Measurements from ENCODE around the gene SUCO.

The SUCO gene

DNA sequence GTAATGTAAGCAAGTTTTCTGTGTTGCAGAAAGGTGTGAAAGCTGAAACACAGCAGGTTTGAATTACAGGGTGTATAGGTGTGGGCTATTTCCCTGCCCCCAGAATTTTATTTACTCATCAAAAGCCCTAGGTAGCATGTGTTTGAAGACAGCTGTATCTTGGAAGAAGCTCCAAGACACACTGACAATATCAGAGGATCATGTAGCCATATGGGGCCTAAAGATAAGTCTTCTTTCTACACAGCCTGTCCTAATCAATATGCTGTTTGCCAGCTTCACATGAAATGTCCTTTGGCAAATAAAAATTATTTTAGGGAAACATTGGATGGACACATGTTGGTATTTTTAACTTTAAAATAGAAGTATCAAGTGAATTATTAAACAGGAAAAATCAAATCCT lies 17.5 kb upstream of the SUCO start:
- DNase-seq (ENCODE audit: insufficient read length, low spot score) (no peak), FAIRE-seq (no peak)
- TF ChIP-seq, protein P1, sequence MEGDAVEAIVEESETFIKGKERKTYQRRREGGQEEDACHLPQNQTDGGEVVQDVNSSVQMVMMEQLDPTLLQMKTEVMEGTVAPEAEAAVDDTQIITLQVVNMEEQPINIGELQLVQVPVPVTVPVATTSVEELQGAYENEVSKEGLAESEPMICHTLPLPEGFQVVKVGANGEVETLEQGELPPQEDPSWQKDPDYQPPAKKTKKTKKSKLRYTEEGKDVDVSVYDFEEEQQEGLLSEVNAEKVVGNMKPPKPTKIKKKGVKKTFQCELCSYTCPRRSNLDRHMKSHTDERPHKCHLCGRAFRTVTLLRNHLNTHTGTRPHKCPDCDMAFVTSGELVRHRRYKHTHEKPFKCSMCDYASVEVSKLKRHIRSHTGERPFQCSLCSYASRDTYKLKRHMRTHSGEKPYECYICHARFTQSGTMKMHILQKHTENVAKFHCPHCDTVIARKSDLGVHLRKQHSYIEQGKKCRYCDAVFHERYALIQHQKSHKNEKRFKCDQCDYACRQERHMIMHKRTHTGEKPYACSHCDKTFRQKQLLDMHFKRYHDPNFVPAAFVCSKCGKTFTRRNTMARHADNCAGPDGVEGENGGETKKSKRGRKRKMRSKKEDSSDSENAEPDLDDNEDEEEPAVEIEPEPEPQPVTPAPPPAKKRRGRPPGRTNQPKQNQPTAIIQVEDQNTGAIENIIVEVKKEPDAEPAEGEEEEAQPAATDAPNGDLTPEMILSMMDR (IDR thresholded peaks at IDR 0.05; ENCODE audit: insufficient read depth, missing control alignments) = no peak

DNA sequence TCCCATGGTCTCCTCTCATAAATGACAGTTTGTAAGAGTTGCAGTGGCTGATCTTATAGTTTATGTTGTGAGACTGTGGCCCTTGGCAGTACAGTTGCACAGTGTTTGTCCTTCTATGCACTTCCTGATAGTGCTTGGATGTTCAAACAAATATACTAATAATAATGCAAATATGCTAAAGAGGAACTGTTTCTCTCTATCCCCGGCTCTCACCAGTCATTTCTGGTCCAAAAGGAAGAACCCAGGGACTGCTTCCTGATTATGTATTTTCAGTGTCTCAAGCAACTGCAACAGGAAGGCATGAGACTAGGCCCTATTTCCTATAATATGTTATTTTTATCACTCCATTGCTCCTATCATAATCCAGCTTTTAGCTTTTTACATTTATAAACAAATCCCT lies 17.0 kb upstream of the SUCO start:
- TF ChIP-seq, protein P1 (IDR thresholded peaks at IDR 0.05; ENCODE audit: insufficient read depth, missing control alignments) = no peak
- DNase-seq (ENCODE audit: insufficient read length, low spot score) = no peak
- no peak for FAIRE-seq

DNA sequence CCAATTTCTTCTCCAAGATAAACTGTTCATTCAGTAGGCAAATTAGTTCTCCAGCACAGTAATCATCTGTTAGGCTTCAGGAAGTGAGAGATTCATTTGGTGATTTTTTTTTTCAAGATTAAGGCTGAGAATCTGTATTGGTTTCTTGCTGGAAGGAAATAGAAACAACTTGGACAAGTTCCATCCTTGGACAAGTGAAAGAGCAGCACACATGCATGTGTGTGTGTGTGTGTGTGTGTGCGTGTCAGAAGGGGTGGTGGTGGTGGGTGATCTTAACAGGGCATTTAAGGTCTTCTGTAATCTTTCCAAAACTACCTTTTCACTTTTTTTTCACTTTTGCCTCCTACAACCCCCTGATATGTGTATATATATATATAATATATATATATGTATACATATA lies 15.9 kb upstream of the SUCO start:
- TF ChIP-seq, protein P1 (IDR thresholded peaks at IDR 0.05; ENCODE audit: insufficient read depth, missing control alignments) = no peak
- DNase-seq (ENCODE audit: insufficient read length, low spot score) = no peak
- FAIRE-seq = no peak

DNA sequence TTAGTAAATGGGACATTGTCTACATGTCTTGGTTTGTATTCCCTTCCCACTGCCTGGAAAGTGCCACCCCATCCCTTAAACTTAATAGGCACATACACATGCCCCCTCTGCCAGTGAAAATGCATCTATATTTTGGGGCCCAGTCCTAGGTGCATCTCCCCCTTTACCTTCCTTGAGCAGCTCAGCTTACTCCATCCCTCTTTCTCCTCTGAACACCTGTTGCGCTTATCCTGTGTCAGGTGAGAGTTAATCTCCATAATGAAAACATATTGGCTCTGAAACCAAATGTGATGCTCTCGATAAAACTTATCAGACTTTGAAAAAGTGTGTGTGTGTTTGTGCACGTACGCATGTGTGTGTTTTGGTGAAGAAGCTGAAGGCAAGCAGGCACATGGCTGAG lies 15.4 kb upstream of the SUCO start:
- no peak for FAIRE-seq
- TF ChIP-seq, protein P1 (IDR thresholded peaks at IDR 0.05; ENCODE audit: insufficient read depth, missing control alignments) = no peak
- DNase-seq (ENCODE audit: insufficient read length, low spot score) = no peak

DNA sequence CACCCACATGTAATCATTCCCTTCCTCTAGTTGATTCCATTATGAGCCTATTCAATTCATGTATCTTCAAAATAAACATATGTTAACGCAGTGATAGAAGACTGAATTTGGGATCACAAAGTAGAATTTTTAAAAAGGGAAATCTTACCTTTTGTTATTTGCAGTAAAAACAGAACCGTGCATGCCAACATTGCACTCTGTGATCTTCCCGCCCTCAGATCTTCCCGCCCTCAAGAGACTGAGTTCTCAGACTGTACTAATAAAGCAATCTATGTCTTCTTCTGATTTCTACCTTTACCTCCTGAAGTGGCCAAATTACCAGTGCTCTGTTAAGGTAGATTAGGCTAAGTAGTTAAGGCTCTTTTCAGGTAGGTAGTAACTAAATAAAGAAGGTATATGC lies 3.6 kb upstream of the SUCO start:
- DNase-seq (ENCODE audit: insufficient read length, low spot score) = no peak
- TF ChIP-seq, protein P1 (IDR thresholded peaks at IDR 0.05; ENCODE audit: insufficient read depth, missing control alignments) = no peak
- no peak for FAIRE-seq

DNA sequence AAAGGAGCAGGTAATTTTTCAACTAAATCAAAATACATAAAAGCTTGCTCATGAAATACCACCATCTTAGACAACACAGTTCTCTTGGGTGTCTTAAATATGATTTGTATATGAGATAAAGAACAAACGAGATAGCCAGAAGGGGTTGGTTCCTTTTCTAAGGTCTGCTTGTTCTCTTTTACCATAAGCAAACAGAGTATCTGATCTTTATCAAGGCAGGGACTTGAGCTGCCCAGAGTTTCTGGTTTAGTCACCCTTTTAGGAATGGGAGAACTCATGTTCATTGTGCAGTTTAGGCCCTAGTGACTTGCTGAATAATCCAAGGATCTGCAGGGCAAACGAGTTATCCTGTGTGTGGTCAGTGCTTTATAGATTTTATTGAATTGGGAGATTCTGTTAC lies 3.0 kb upstream of the SUCO start:
- TF ChIP-seq, protein P1 (IDR thresholded peaks at IDR 0.05; ENCODE audit: insufficient read depth, missing control alignments) = no peak
- DNase-seq (ENCODE audit: insufficient read length, low spot score) (no peak), FAIRE-seq (no peak)

DNA sequence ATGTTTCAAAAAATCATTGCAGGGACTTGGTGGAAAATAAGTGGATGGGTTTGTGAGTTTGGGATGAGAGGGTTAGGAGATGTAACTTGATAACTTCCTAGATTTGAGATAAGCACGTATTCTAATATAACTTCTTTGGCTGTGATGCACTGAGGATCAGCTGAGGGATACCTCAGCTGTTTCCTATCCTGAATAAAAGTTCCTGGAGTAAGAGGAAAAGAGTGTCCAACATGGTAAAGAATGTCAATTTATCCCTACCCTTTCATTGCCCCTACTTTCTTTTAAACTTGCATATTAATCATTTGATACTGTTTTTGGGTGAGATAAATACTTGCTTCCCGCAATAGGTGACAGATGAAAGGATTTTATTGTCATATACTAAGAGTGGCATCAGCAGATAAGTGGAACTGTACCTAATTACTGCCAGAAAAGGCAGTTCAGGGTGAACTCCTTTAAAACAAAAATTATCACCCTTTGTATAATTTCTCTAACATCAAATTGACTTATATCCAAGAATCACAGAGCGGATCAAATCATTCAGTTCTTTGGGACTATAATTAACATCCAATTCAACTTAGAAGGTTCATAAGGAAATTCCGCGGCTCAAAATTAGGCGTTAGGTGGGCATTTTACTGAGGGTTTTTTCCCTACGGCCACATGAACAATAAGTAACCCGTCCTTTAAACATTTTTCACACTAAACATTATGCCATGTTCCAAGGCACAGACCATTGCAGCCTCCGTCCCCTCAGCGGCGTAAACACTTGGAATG lies 1.4 kb upstream of the SUCO start:
- TF ChIP-seq, protein P1 (IDR thresholded peaks at IDR 0.05; ENCODE audit: insufficient read depth, missing control alignments) = no peak
- FAIRE-seq (no peak), DNase-seq (ENCODE audit: insufficient read length, low spot score) (no peak)

All from D721Med (cell line).